Neural cell (in vitro differentiated cells): ENCODE measurements around the gene ARF3. TPM values are rescaled to one million over a fixed set of nuclear protein-coding genes. Genes with fewer than 3 reads are reported as not detected.

Experiments used
- H2AFZ ChIP-seq: fragments of 200-600, 300-800 bp; sonication (generic), shearing (Covaris generic); 2 replicates; pipeline ENCODE4 v1.6.0; 2014; ENCODE audit warnings: low read depth, mild to moderate bottlenecking, antibody characterized with exemption, low read length, moderate library complexity
- H3F3A ChIP-seq: fragments of 200-600 bp; shearing (Covaris generic); 2 replicates; pipeline ENCODE4 v1.6.1; 2016; ENCODE audit warnings: mild to moderate bottlenecking, moderate library complexity, mixed read lengths, antibody characterized with exemption, low read length; ENCODE audit not compliant: insufficient read depth, poor library complexity, severe bottlenecking
- H3K27ac ChIP-seq: fragments of 200-600, 300-800 bp; sonication (generic), shearing (Covaris generic); 2 replicates; pipeline ENCODE4 v1.5.1; 2014; ENCODE audit warnings: mild to moderate bottlenecking, low read length, moderate library complexity
- H3K27me3 ChIP-seq: fragments of 300-800, 200-600 bp; sonication (generic), shearing (Covaris generic); 2 replicates; pipeline ENCODE4 v1.6.0; 2014; ENCODE audit warnings: mild to moderate bottlenecking, low read depth, low read length, moderate library complexity; ENCODE audit not compliant: insufficient read depth
- H3K36me3 ChIP-seq: fragments of 300-800, 200-600 bp; sonication (generic), shearing (Covaris generic); 2 replicates; pipeline ENCODE4 v1.5.1; 2014; ENCODE audit warnings: mild to moderate bottlenecking, antibody characterized with exemption, low read length, moderate library complexity; ENCODE audit not compliant: insufficient read depth
- H3K4me2 ChIP-seq: fragments of 300-800, 200-600 bp; sonication (generic), shearing (Covaris generic); 2 replicates; pipeline ENCODE4 v1.6.0; 2014; ENCODE audit warnings: mild to moderate bottlenecking, low read length
- H3K4me3 ChIP-seq: fragments of 300-800, 200-600 bp; sonication (generic), shearing (Covaris generic); 2 replicates; pipeline ENCODE4 v1.5.1; 2014; ENCODE audit warnings: mild to moderate bottlenecking, low read length, moderate library complexity
- H3K79me2 ChIP-seq: fragments of 200-600 bp; shearing (Covaris generic); replicated peaks from 2 replicates; pipeline ENCODE4 v1.6.0; 2014; ENCODE audit warnings: mild to moderate bottlenecking, low read length, moderate library complexity; ENCODE audit not compliant: insufficient read depth
- H3K9ac ChIP-seq: fragments of 300-800, 200-600 bp; sonication (generic), shearing (Covaris generic); 2 replicates; pipeline ENCODE4 v1.6.1; 2016; ENCODE audit warnings: mild to moderate bottlenecking, low read length, mixed read lengths
- H3K9me2 ChIP-seq: fragments of 200-600 bp; shearing (Covaris generic); 2 replicates; pipeline ENCODE4 v1.6.1; 2016; ENCODE audit warnings: mild to moderate bottlenecking, low read length, mixed read lengths; ENCODE audit not compliant: insufficient read depth
- H3K9me3 ChIP-seq: fragments of 200-600, 300-800 bp; sonication (generic), shearing (Covaris generic); 2 replicates; pipeline ENCODE4 v1.6.1; 2016; ENCODE audit warnings: mild to moderate bottlenecking, mixed run types, low read length, moderate library complexity, mixed read lengths
- H4K20me1 ChIP-seq: fragments of 200-600 bp; shearing (Covaris generic); 2 replicates; pipeline ENCODE4 v1.6.1; 2016; ENCODE audit warnings: mild to moderate bottlenecking, mixed run types; ENCODE audit not compliant: insufficient read depth
- CTCF ChIP-seq: fragments of 450-650 bp; IDR thresholded peaks from 2 replicates; pipeline ENCODE4 v1.5.1; 2014; ENCODE audit warnings: antibody characterized with exemption, mild to moderate bottlenecking, moderate library complexity; ENCODE audit not compliant: poor library complexity, severe bottlenecking
- EP300 ChIP-seq: fragments of 450-650 bp; conservative IDR thresholded peaks from 2 replicates; pipeline ENCODE4 v1.6.1; 2014; ENCODE audit warnings: antibody characterized with exemption, mild to moderate bottlenecking, moderate library complexity; ENCODE audit not compliant: poor library complexity, severe bottlenecking
- EZH2 ChIP-seq: fragments of 200-600, 300-800 bp; shearing (Covaris generic), sonication (generic); IDR thresholded peaks from 2 replicates; pipeline ENCODE4 v1.6.1; 2014; ENCODE audit warnings: antibody characterized with exemption, low read length, borderline replicate concordance, mild to moderate bottlenecking; ENCODE audit not compliant: insufficient read depth, poor library complexity, severe bottlenecking
- MXI1 ChIP-seq: fragments of 450-650 bp; conservative IDR thresholded peaks from 2 replicates; pipeline ENCODE4 v1.6.1; 2014; ENCODE audit warnings: antibody characterized with exemption, mild to moderate bottlenecking; ENCODE audit not compliant: poor library complexity, severe bottlenecking
- POLR2AphosphoS5 ChIP-seq: IDR thresholded peaks from 2 replicates; pipeline ENCODE4 v1.6.1; 2012
- RAD21 ChIP-seq: fragments of 450-650 bp; conservative IDR thresholded peaks from 2 replicates; pipeline ENCODE4 v1.6.1; 2014; ENCODE audit warnings: antibody characterized with exemption, mild to moderate bottlenecking, moderate library complexity
- REST ChIP-seq: IDR thresholded peaks from 2 replicates; pipeline ENCODE4 v1.6.1; 2012; ENCODE audit warnings: borderline replicate concordance
- SMC3 ChIP-seq: fragments of 450-650 bp; conservative IDR thresholded peaks from 2 replicates; pipeline ENCODE4 v1.6.1; 2014; ENCODE audit warnings: antibody characterized with exemption, mild to moderate bottlenecking, moderate library complexity; ENCODE audit not compliant: poor library complexity
- TAF1 ChIP-seq: IDR thresholded peaks from 2 replicates; pipeline ENCODE4 v1.6.1; 2012; ENCODE audit warnings: low read depth
- polyA minus RNA-seq: library from RNA; depleted of rRNA, polyadenylated mRNA; stranded (reverse); fragments of >200 nt; gene quantifications from 2 replicates; pipeline ENCODE4 v1.2.3, GENCODE V29; 2014
- polyA plus RNA-seq: library from polyadenylated mRNA; depleted of rRNA; stranded (reverse); fragments of >200 nt; gene quantifications from 2 replicates; pipeline ENCODE4 v1.2.3, GENCODE V29; 2014

Gene ARF3
- polyA plus RNA-seq: 114 TPM in 2 replicates
- 94.0 and 108 TPM in 2 replicates for polyA minus RNA-seq

- Histone ChIP-seq H2AFZ (peak within 1 kb of the TSS; percentile 73), H3K4me3 (peak within 1 kb of the TSS; percentile 90), H4K20me1 (peaks cover 19% of the 10 kb centered on the region), H3K27ac (peak within 1 kb of the TSS; percentile 99), H3K36me3 (peaks cover 12% of the 10 kb centered on the region), H3K9me2 (no peaks in the 10 kb centered on the region), H3K4me2 (peak within 1 kb of the TSS; percentile 93), H3K9me3 (no peaks in the 10 kb centered on the region), H3F3A (no peaks in the 10 kb centered on the region), H3K79me2 (peaks cover 36% of the 10 kb centered on the region), H3K27me3 (peaks cover 15% of the 10 kb centered on the region), H3K9ac (peak within 1 kb of the TSS; percentile 99)
- TF ChIP-seq CTCF: peak; percentile 37
- TF ChIP-seq REST: peak; percentile 83
- TF ChIP-seq EP300: no peak
- peak; percentile 72 for TF ChIP-seq MXI1
- peak; percentile 88 for TF ChIP-seq TAF1
- no peak for TF ChIP-seq EZH2
- peak; percentile 96 for TF ChIP-seq POLR2AphosphoS5
- no peak for TF ChIP-seq RAD21
- no peak for TF ChIP-seq SMC3
These were observed at the start of gene ARF3 for GRCh38 chr12:48957141-48958048. Gene ARF3 (minus strand): TSS chr12:48957487. CDS start chr12:48941095, 16,392 bp downstream.

- H3K36me3 ChIP-seq: no peaks in the 10 kb centered on the region
- no peak overlapping the region for H3K4me2 ChIP-seq
- no peaks in the 10 kb centered on the region for H4K20me1 ChIP-seq
- H3K9ac ChIP-seq: no peak overlapping the region
- H2AFZ ChIP-seq: no peak overlapping the region
- H3K79me2 ChIP-seq: no peaks in the 10 kb centered on the region
- no peaks in the 10 kb centered on the region for H3F3A ChIP-seq
- H3K27ac ChIP-seq: no peak overlapping the region
- H3K9me2 ChIP-seq: no peaks in the 10 kb centered on the region
- peak overlapping the region; percentile 60 for H3K4me3 ChIP-seq
- TF ChIP-seq POLR2AphosphoS5 (no peak), CTCF (no peak), TAF1 (no peak), MXI1 (no peak), EP300 (no peak), SMC3 (no peak), REST (no peak), EZH2 (no peak), RAD21 (no peak)
- no peaks in the 10 kb centered on the region for H3K9me3 ChIP-seq
- H3K27me3 ChIP-seq: peaks cover 61% of the 10 kb centered on the region
These were observed 43.1 kb upstream of the ARF3 start for GRCh38 chr12:49000346-49000745.
